Spleen (tissue), 11 donors: Measurements from ENCODE around the gene SPATA4. TPM values are rescaled to one million over a fixed set of nuclear protein-coding genes. Genes with fewer than 3 reads are reported as not detected.

ENCODE experiments used
- DNase-seq: peaks from one replicate; pipeline ENCODE4 v3.0.0-alpha.2; 2020
- H3K27ac ChIP-seq, 8 donors: fragments of 200-600 bp; sonication (generic) in 7 of 8; 1 replicate in 4 of 8; 2 replicates in 4 of 8; pipeline versions ENCODE4 v1.5.0 to v1.8.0; 2016 to 2021; ENCODE audit warnings: inconsistent platforms in 4 of 8, mild to moderate bottlenecking in 4 of 8, moderate library complexity in 1 of 8
- H3K27me3 ChIP-seq, 7 donors: fragments of 200-600 bp; sonication (generic) in 6 of 7; replicated peaks in 1 of 7; 1 replicate in 4 of 7; 2 replicates in 3 of 7; pipeline versions ENCODE4 v1.5.0 to v1.8.0; 2016 to 2021; ENCODE audit warnings: inconsistent platforms in 3 of 7, mild to moderate bottlenecking in 1 of 7
- H3K36me3 ChIP-seq, 6 donors: fragments of 200-600 bp; sonication (generic) in 5 of 6; 1 replicate in 4 of 6; 2 replicates in 2 of 6; pipeline versions ENCODE4 v1.5.0 to v1.8.0; 2016 to 2021; ENCODE audit warnings: inconsistent platforms in 2 of 6
- H3K4me1 ChIP-seq, 6 donors: fragments of 200-600 bp; sonication (generic) in 5 of 6; 1 replicate in 3 of 6; 2 replicates in 3 of 6; pipeline versions ENCODE4 v1.5.0 to v1.8.0; 2016 to 2021; ENCODE audit warnings: inconsistent platforms in 3 of 6
- H3K4me3 ChIP-seq, 8 donors: fragments of 200-600 bp; sonication (generic) in 7 of 8; 1 replicate in 4 of 8; 2 replicates in 4 of 8; pipeline versions ENCODE4 v1.5.0 to v1.8.0; 2016 to 2021; ENCODE audit warnings: inconsistent platforms in 4 of 8, mild to moderate bottlenecking in 4 of 8, moderate library complexity in 2 of 8
- H3K9me3 ChIP-seq, 8 donors: fragments of 200-600 bp; sonication (generic) in 7 of 8; 1 replicate in 4 of 8; 2 replicates in 4 of 8; pipeline versions ENCODE4 v1.5.0 to v1.8.0; 2016 to 2021; ENCODE audit warnings: inconsistent platforms in 4 of 8
- POLR2A ChIP-seq, 3 donors: fragments of 450-650 bp; IDR thresholded peaks; one replicate each; pipeline ENCODE4 v1.5.1; 2017; ENCODE audit warnings: antibody characterized with exemption in 3 of 3, mild to moderate bottlenecking in 1 of 3
- POLR2AphosphoS5 ChIP-seq, 3 donors: sonication (generic); formaldehyde crosslinking; IDR thresholded peaks; one replicate each; pipeline ENCODE4 v1.5.1; 2017; ENCODE audit warnings: antibody characterized with exemption in 3 of 3
- WGBS, 5 donors: extraction: QIAGEN DNeasy Blood & Tissue Kit in 3 of 5; methylation state at CpG; one replicate each; pipeline versions ENCODE4 v1.1.5 to v1.1.7; 2013 to 2018; 5-methylcytosine and 5-hydroxymethylcytosine counted together
- intact Hi-C: fragments of 100-400 bp; cut with DNase I; formaldehyde crosslinking; loops from one replicate; pipeline ENCODE4 v1.15.0; 2023; ENCODE audit warnings: low total_unique reads
- polyA plus RNA-seq, 3 donors: library from polyadenylated mRNA; stranded (reverse); fragments of 200-250 nt; gene quantifications; one replicate each; pipeline ENCODE4 v1.2.1, GENCODE V29; 2013
- total RNA-seq, 7 donors: library from RNA; depleted of rRNA in 3 of 7; stranded (reverse); fragments of >200 nt in 3 of 7; fragmentation: NEBNext Ultra II Directional in 4 of 7; extraction: Animal tissue kit (Norgen Biotek cat#: 25700) in 4 of 7; gene quantifications; one replicate each; pipeline versions ENCODE4 v1.1.0 to v1.2.1, GENCODE V29; 2016 to 2021
- TF ChIP-seq, protein P1 (sequence below), 11 experiments: fragments of 200-600 bp in 7 of 11; fragments of 450-650 bp in 4 of 11; sonication (generic) in 4 of 11; IDR thresholded peaks in 8 of 11; conservative IDR thresholded peaks in 3 of 11; 1 replicate in 7 of 11; 2 replicates in 4 of 11; pipeline versions ENCODE4 v1.4.0 to v1.8.0; 2016 to 2021; ENCODE audit warnings: antibody characterized with exemption in 11 of 11, inconsistent platforms in 4 of 11, mild to moderate bottlenecking in 1 of 11
- donor health status: healthy with polysubstance abuse.
- donor health status: DM: no; HTN: no; CAD: no; lungs with moderate emphysema.
- donor health status: DM: no; HTN: no; CAD: no.
- donor health status: Bipolar disorder and iron deficiency.
- donor health status: healthy.
- donor health status: DM: no; HTN: no; CAD: no.
- donor health status: DM: yes; HTN: yes; CAD: no.

The SPATA4 gene
- total and polyA plus RNA-seq, 10 donors, result not detected

GRCh38 chr4:176134670-176135069, 60.7 kb downstream of the SPATA4 start:
- H3K4me1 ChIP-seq, result no peaks in the 10 kb centered on the region
- intact Hi-C loops, result no loop called here
- TF ChIP-seq POLR2AphosphoS5 (IDR thresholded peaks at IDR 0.05), result no peak
- no peak for TF ChIP-seq POLR2A (IDR thresholded peaks at IDR 0.05)
- TF ChIP-seq, protein P1, sequence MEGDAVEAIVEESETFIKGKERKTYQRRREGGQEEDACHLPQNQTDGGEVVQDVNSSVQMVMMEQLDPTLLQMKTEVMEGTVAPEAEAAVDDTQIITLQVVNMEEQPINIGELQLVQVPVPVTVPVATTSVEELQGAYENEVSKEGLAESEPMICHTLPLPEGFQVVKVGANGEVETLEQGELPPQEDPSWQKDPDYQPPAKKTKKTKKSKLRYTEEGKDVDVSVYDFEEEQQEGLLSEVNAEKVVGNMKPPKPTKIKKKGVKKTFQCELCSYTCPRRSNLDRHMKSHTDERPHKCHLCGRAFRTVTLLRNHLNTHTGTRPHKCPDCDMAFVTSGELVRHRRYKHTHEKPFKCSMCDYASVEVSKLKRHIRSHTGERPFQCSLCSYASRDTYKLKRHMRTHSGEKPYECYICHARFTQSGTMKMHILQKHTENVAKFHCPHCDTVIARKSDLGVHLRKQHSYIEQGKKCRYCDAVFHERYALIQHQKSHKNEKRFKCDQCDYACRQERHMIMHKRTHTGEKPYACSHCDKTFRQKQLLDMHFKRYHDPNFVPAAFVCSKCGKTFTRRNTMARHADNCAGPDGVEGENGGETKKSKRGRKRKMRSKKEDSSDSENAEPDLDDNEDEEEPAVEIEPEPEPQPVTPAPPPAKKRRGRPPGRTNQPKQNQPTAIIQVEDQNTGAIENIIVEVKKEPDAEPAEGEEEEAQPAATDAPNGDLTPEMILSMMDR (IDR thresholded peaks at IDR 0.05 in 8 of 11, conservative IDR thresholded peaks at IDR 0.05 in 3 of 11), result no peak

More at GRCh38 chr4:176134670-176135069, 60.7 kb downstream of the SPATA4 start:
- no peaks in the 10 kb centered on the region for H3K27me3 ChIP-seq
- 78 to 91% (median 83%) methylated on average over 2 of the region's 2 CpGs for WGBS, 5 donors
- H3K27ac ChIP-seq, result no peak overlapping the region
- DNase-seq, result no peak
- no peaks in the 10 kb centered on the region for H3K9me3 ChIP-seq
- no peaks in the 10 kb centered on the region for H3K36me3 ChIP-seq
- H3K4me3 ChIP-seq, result no peak overlapping the region

Other genes starting within 250 kb of the SPATA4 start
- gene WDR17, start 129.7 kb downstream of the SPATA4 start, total RNA-seq, result 1 to 10 TPM; 1.4 to 4.7 (median 3.7) TPM
- gene WDR17, start 129.7 kb downstream of the SPATA4 start, polyA plus RNA-seq, result 1 to 10 TPM in 2 of 3 donors, under 1 TPM in 1; 0.55 to 1.3 (median 1.3) TPM
- gene ASB5, start 73.6 kb upstream of the SPATA4 start, total RNA-seq, result not detected
- gene ASB5, start 73.6 kb upstream of the SPATA4 start, polyA plus RNA-seq, result under 1 TPM in 2 of 3 donors, not detected in 1; 0.06 to 0.50 TPM
- 100 to 1,000 TPM; 117 to 164 (median 144) TPM for gene SPCS3, start 124.4 kb upstream of the SPATA4 start, total RNA-seq
- gene SPCS3, start 124.4 kb upstream of the SPATA4 start, polyA plus RNA-seq, result 10 to 100 TPM; 20.6 to 35.8 (median 28.7) TPM